Cardiac muscle cell (in vitro differentiated cells and primary cell): ENCODE data around the gene VKORC1. TPM values are rescaled to one million over a fixed set of nuclear protein-coding genes. Genes with fewer than 3 reads are reported as not detected.
"Not testable (repeated sequence)": the region's sequence is repeated elsewhere in the genome, so short reads cannot be mapped to it uniquely, and the experiment has no call there.

ENCODE experiments used
- DNase-seq, 2 donors: peaks; one replicate each; pipeline versions ENCODE4 v3.0.0 to v3.0.0-alpha.2; 2010 to 2017; ENCODE audit warnings: low read depth in 1 of 2, low spot score in 1 of 2
- H3K27ac ChIP-seq: fragments of 200-600 bp; sonication (generic); 2 replicates; pipeline ENCODE4 v1.5.1; 2016
- H3K27me3 ChIP-seq: fragments of 200-600 bp; sonication (generic); 2 replicates; pipeline ENCODE4 v1.6.0; 2016; ENCODE audit warnings: control low read depth
- H3K36me3 ChIP-seq: fragments of 200-600 bp; sonication (generic); 2 replicates; pipeline ENCODE4 v1.5.1; 2016; ENCODE audit warnings: control low read depth
- H3K4me1 ChIP-seq: fragments of 200-600 bp; sonication (generic); 2 replicates; pipeline ENCODE4 v1.8.1; 2017; ENCODE audit warnings: low read depth, mild to moderate bottlenecking, mixed run types
- H3K4me3 ChIP-seq: fragments of 200-600 bp; sonication (generic); 2 replicates; pipeline ENCODE4 v1.5.1; 2016; ENCODE audit warnings: mild to moderate bottlenecking
- H3K9me3 ChIP-seq: fragments of 200-600 bp; sonication (generic); 2 replicates; pipeline ENCODE4 v1.5.1; 2017; ENCODE audit warnings: low read depth, mild to moderate bottlenecking, control low read depth
- polyA plus RNA-seq: library from polyadenylated mRNA; unstranded; fragments of >200 nt; fragmentation: Nextera tagmentation; extraction: Ambion mirVana; gene quantifications from 2 replicates; pipeline ENCODE4 v1.2.1, GENCODE V29; 2016
- total RNA-seq: library from RNA; depleted of rRNA; stranded (reverse); fragments of >200 nt; gene quantifications from 2 replicates; pipeline ENCODE4 v1.2.3, GENCODE V29; 2016
- TF ChIP-seq, protein P1 (sequence below): IDR thresholded peaks from 2 replicates; pipeline ENCODE4 v1.5.1; 2012; ENCODE audit warnings: low read depth, mild to moderate bottlenecking, low read length

The VKORC1 gene
- total and polyA plus RNA-seq, 2 experiments from 2014 or later = 146 to 161 TPM

DNA sequence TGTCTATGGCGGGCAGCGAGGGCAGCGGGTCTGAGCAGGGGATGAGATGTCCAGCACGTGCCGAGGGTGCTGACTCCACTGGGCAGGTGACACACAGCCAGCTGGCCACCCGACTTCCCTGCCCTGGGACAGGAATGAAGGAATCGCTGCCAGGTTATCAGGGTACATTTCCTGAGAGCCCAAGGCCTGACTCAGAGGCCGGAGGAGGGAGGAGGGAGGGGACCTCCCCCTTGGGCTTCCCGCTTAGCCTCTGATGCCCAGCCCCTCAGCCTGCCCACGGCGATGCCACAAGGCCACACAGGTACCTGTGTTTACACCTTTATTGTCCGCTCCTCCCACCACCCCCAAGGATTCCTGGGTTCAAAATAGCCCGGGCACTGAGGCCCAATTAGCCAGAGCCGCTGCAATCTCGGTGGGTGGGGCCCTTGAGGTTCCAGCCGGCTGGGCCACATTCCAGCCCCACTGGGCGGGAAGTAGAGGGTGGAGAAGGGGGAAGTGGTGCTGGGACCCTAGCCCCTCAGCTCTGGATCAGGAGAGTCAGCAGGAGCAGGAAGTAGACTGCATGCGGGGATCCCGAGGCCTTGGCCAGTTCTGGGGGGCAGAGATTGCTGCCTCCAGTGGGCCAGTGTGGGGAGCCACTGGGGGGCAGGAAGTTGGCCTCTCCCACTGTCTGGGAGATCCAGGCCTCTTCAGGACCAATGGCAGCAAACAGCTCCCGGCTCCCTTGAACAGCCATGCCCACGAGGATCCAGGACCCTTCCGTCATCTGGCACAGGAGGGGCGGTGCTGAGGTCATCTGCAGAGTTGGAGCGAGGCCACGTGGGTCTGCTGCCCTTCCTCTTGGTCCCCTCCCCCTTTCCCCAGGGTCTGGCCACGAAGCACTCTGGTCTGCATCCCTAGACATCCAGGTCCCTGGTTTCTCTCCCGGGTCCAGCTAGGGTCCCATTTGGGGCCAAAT, 44.3 kb upstream of the VKORC1 start:
- peak in 1 of 2 donors; percentile 64 for DNase-seq
- Histone ChIP-seq H3K4me1 (peaks cover 14% of the 10 kb centered on the region), H3K27ac (no peak overlapping the region), H3K4me3 (no peak overlapping the region), H3K36me3 (no peaks in the 10 kb centered on the region), H3K27me3 (no peaks in the 10 kb centered on the region), H3K9me3 (no peaks in the 10 kb centered on the region)
- TF ChIP-seq, protein P1, sequence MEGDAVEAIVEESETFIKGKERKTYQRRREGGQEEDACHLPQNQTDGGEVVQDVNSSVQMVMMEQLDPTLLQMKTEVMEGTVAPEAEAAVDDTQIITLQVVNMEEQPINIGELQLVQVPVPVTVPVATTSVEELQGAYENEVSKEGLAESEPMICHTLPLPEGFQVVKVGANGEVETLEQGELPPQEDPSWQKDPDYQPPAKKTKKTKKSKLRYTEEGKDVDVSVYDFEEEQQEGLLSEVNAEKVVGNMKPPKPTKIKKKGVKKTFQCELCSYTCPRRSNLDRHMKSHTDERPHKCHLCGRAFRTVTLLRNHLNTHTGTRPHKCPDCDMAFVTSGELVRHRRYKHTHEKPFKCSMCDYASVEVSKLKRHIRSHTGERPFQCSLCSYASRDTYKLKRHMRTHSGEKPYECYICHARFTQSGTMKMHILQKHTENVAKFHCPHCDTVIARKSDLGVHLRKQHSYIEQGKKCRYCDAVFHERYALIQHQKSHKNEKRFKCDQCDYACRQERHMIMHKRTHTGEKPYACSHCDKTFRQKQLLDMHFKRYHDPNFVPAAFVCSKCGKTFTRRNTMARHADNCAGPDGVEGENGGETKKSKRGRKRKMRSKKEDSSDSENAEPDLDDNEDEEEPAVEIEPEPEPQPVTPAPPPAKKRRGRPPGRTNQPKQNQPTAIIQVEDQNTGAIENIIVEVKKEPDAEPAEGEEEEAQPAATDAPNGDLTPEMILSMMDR = no peak

DNA sequence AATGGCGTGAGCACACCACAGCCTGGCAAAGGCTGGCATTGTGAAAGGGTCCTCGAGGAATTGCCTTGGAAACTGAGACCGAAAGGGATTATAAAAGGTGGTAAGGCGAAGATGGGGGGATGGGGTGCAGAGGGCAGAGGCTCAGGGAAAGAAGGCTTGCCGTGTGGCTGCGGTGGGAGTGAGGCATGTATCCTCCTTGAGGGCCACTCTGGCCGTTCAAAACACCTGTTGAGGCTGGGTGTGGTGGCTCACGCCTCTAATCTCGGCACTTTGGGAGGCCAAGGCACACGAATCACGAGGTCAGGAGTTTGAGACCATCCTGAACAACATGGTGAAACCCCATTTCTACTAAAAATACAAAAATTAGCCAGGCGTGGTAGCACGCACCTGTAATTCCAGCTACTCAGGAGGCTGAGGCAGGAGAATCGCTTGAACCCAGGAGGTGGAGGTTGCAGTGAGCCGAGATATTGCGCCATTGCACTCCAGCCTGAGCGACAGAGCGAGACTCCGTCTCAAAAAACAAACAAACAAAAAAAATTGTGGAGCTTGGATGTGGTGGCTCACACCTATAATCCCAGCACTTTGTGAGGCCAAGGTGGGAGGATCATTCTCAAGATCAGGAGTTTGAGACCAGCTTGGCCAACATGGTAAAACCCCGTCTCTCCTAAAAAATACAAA, 42.4 kb upstream of the VKORC1 start:
- H3K27ac ChIP-seq, H3K36me3 ChIP-seq, H3K27me3 ChIP-seq, DNase-seq, H3K9me3 ChIP-seq, H3K4me3 ChIP-seq: not testable (repeated sequence)
- H3K4me1 ChIP-seq = peaks cover 14% of the 10 kb centered on the region

DNA sequence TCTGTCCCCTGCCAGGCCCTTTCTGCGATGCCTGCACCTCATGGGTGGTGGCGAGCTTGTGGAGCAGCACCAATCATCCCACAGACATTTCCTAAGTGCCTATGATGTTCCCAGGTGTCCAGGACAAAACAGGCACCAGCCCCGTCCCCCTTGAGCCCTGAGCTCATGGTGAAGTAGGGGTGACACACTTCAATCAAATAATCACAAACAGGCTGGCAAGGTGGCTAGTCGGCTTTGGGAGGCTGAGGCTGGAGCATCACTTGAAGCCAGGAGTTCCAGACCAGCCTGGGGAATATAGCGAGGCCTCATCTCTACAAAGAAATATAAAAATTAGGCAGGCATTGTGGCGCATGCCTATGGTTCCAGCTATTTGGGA, 41.7 kb upstream of the VKORC1 start:
- Histone ChIP-seq H3K27me3 (no peaks in the 10 kb centered on the region), H3K4me3 (no peak overlapping the region), H3K9me3 (no peaks in the 10 kb centered on the region), H3K36me3 (peaks cover 1% of the 10 kb centered on the region), H3K4me1 (peaks cover 7% of the 10 kb centered on the region), H3K27ac (no peak overlapping the region)
- TF ChIP-seq, protein P1 = no peak
- DNase-seq = no peak

DNA sequence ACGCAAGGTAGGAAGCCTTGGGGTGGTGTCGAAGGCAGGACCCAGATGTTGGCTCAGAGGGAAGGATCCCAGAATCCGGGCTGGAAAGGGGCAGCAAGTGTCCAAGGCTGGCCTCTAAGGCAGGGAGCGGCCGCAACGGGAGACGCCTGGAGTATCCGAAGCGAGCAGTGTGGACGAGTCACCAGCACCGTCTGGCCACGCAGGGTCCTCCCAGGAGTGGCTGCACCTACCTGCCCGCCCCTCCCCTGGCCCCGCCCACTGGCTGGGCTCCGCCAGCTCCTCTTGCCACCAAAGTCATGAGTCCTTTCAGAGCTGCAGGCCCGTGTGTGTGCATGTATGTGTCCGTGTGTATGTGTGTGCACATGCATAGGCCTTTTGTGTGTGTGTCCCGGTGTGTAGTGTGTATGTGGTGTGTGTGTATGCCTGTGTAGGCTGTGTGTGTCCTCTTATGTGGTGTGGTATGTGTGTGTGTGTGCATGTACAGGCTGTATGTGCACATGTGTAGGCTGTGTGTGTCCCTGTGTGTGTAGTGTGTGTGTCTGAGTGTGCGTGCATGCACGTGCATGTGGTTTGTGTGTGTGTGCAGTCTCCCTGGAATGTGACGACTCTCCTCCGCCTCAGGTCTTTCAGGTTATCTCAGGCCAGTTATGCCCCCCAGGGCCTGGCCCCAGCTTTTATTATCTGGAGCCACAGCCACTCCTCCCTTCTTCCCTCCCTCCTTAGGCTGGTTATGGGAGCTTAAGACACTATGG, 41.1 kb upstream of the VKORC1 start, which contains the start of gene PRSS8:
TSS of gene PRSS8 (minus strand) at position 193 of the 752 bp plus-strand sequence. CDS start 229 bp downstream, outside the sequence.
- Histone ChIP-seq H3K27me3 (no peaks in the 10 kb centered on the region), H3K4me3 (peak within 1 kb of the TSS; percentile 19), H3K4me1 (peaks cover 7% of the 10 kb centered on the region), H3K36me3 (peaks cover 5% of the 10 kb centered on the region), H3K27ac (no peak within 1 kb of the TSS), H3K9me3 (no peaks in the 10 kb centered on the region)
- TF ChIP-seq, protein P1 = no peak
- DNase-seq = peak in 1 of 2 donors; percentile 40

DNA sequence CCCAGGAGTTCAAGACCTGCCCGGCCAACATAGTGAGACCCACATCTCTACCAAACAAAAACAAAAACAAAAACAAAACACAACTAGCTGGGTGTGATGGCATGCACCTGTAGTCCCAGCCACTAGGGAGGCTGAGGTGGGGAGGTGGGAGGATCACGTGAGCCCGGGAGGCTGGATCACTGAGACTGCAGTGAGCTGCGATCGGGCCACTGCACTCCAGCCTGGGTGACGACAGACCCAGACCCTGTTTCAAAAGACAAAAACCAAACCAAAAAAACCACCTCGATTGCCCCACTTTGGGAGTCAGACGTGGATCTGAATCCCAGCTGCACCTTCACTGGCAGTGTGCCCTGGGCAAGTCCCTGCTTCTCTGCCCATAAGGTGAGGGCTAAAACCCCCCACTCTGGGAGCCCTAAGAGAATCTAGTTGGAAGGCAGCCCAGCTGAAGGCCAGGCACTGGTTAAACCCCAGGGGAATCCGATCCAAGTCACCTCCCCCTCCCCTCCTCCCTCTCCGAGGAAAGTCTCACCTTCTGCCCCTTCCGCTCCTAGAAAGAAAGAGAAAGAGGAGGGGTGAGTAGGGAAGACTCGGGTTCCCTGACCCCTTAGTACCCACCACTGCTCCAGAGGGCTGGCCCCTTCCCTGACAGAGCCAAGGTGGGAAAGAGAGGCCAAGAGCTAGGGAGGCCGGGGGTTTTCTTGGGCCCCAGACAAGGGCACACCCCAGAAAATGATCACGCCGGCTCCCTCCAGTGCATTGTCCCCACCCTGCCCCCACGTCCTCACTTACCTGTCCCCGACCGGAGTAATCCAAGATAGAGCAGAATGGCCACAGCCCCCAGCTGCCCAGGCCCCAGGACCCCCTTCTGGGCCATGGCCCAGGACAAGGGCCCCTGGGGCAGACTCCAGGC, 40.3 kb upstream of the VKORC1 start:
- no peak overlapping the region for H3K27ac ChIP-seq
- peak overlapping the region; percentile 19 for H3K4me3 ChIP-seq
- peak; percentile 27 to 52 for DNase-seq
- no peaks in the 10 kb centered on the region for H3K27me3 ChIP-seq
- TF ChIP-seq, protein P1 = no peak
- H3K9me3 ChIP-seq = no peaks in the 10 kb centered on the region
- peaks cover 7% of the 10 kb centered on the region for H3K4me1 ChIP-seq
- peaks cover 13% of the 10 kb centered on the region for H3K36me3 ChIP-seq
